Measurements from ENCODE around the gene NOL4L.

The NOL4L gene

GRCh38 chr20:32585011-32585585, at the start of gene NOL4L:
Gene NOL4L (minus strand): TSS chr20:32585333. CDS start chr20:32584890, 443 bp downstream.
- in situ Hi-C loops (cut with MboI; ENCODE audit: low sequenced_read_pairs), result no loop called here

- in situ Hi-C loops (cut with MboI; ENCODE audit: low sequenced_read_pairs), result no loop called here
These were observed 49.1 kb upstream of the NOL4L start for GRCh38 chr20:32634041-32634805.

GRCh38 chr20:32632461-32633354, 47.6 kb upstream of the NOL4L start:
- in situ Hi-C loops (cut with MboI; ENCODE audit: low sequenced_read_pairs), result no loop called here

- in situ Hi-C loops (cut with MboI; ENCODE audit: low sequenced_read_pairs), result no loop called here
These were observed 46.9 kb upstream of the NOL4L start for GRCh38 chr20:32631933-32632460.

GRCh38 chr20:32629813-32630212, 44.7 kb upstream of the NOL4L start:
- in situ Hi-C loops (cut with MboI; ENCODE audit: low sequenced_read_pairs), result no loop called here

GRCh38 chr20:32628960-32629530, 43.9 kb upstream of the NOL4L start:
- in situ Hi-C loops (cut with MboI; ENCODE audit: low sequenced_read_pairs), result no loop called here

GRCh38 chr20:32626859-32627636, 41.9 kb upstream of the NOL4L start:
- in situ Hi-C loops (cut with MboI; ENCODE audit: low sequenced_read_pairs), result no loop called here

- in situ Hi-C loops (cut with MboI; ENCODE audit: low sequenced_read_pairs), result no loop called here
These were observed 41.3 kb upstream of the NOL4L start for GRCh38 chr20:32626407-32626806.

GRCh38 chr20:32625996-32626395, 40.9 kb upstream of the NOL4L start:
- in situ Hi-C loops (cut with MboI; ENCODE audit: low sequenced_read_pairs), result no loop called here

GRCh38 chr20:32624687-32625345, 39.7 kb upstream of the NOL4L start:
- in situ Hi-C loops (cut with MboI; ENCODE audit: low sequenced_read_pairs), result no loop called here

- in situ Hi-C loops (cut with MboI; ENCODE audit: low sequenced_read_pairs), result no loop called here
These were observed 38.6 kb upstream of the NOL4L start for GRCh38 chr20:32623667-32624157.

- in situ Hi-C loops (cut with MboI; ENCODE audit: low sequenced_read_pairs), result no loop called here
These were observed 37.7 kb upstream of the NOL4L start for GRCh38 chr20:32622585-32623468.

- in situ Hi-C loops (cut with MboI; ENCODE audit: low sequenced_read_pairs), result no loop called here
These were observed 36.9 kb upstream of the NOL4L start for GRCh38 chr20:32621891-32622584.

GRCh38 chr20:32621071-32621890, 36.1 kb upstream of the NOL4L start:
- in situ Hi-C loops (cut with MboI; ENCODE audit: low sequenced_read_pairs), result no loop called here

GRCh38 chr20:32619586-32619985, 34.5 kb upstream of the NOL4L start:
- in situ Hi-C loops (cut with MboI; ENCODE audit: low sequenced_read_pairs), result no loop called here

- in situ Hi-C loops (cut with MboI; ENCODE audit: low sequenced_read_pairs), result no loop called here
These were observed 29.6 kb upstream of the NOL4L start for GRCh38 chr20:32614772-32615171.

GRCh38 chr20:32614303-32614702, 29.2 kb upstream of the NOL4L start:
- in situ Hi-C loops (cut with MboI; ENCODE audit: low sequenced_read_pairs), result no loop called here

Measured in HL-60/S4 (cell line).